ENCODE results near the gene LINGO3.

DNA sequence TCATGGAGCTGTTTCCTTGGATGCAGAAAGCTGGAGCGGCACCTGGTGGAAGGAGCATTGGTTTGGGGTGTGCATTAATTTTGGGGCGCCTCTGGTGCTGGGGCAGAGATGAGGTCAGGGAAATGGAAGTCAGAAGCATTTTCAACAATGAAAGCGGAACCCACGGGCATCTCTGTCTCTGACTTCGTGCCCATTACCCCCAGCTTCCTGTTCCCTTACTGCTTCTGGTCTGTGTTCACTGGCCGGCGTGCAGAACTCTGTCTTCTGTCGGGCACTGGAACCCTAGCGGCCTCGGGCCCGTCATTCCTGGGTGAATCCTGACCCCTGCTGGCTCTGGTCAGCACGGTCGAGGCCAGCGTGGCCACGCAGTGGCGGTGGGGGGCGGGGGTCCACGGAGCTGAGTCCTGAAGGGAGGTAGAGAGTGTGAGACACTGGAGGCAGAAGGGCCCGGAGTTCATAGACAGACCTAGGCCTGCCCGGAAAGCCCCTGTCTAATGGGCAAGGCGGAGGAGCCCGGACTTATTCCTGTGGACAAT lies 7.9 kb upstream of the LINGO3 start:
- TF ChIP-seq EZH2 (IDR thresholded peaks at IDR 0.05; ENCODE audit: low read depth, unreplicated experiment) (no peak), NANOG (IDR thresholded peaks at IDR 0.05; ENCODE audit: borderline replicate concordance) (no peak), POLR2AphosphoS5 (IDR thresholded peaks at IDR 0.05; ENCODE audit: low read depth) (no peak), EZH2phosphoT487 (IDR thresholded peaks at IDR 0.05; ENCODE audit: unreplicated experiment) (no peak), JUNB (IDR thresholded peaks at IDR 0.05; ENCODE audit: unreplicated experiment) (no peak), CREB1 (CRISPR knock-in tag; IDR thresholded peaks at IDR 0.05; ENCODE audit: low read depth) (no peak), ZNF114 (CRISPR knock-in tag; IDR thresholded peaks at IDR 0.05) (no peak)
- TF ChIP-seq, protein P1, sequence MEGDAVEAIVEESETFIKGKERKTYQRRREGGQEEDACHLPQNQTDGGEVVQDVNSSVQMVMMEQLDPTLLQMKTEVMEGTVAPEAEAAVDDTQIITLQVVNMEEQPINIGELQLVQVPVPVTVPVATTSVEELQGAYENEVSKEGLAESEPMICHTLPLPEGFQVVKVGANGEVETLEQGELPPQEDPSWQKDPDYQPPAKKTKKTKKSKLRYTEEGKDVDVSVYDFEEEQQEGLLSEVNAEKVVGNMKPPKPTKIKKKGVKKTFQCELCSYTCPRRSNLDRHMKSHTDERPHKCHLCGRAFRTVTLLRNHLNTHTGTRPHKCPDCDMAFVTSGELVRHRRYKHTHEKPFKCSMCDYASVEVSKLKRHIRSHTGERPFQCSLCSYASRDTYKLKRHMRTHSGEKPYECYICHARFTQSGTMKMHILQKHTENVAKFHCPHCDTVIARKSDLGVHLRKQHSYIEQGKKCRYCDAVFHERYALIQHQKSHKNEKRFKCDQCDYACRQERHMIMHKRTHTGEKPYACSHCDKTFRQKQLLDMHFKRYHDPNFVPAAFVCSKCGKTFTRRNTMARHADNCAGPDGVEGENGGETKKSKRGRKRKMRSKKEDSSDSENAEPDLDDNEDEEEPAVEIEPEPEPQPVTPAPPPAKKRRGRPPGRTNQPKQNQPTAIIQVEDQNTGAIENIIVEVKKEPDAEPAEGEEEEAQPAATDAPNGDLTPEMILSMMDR (conservative IDR thresholded peaks at IDR 0.05; ENCODE audit: low read depth in 2 of 2): peak; percentile 81 to 94
- TF ChIP-seq, protein P2, sequence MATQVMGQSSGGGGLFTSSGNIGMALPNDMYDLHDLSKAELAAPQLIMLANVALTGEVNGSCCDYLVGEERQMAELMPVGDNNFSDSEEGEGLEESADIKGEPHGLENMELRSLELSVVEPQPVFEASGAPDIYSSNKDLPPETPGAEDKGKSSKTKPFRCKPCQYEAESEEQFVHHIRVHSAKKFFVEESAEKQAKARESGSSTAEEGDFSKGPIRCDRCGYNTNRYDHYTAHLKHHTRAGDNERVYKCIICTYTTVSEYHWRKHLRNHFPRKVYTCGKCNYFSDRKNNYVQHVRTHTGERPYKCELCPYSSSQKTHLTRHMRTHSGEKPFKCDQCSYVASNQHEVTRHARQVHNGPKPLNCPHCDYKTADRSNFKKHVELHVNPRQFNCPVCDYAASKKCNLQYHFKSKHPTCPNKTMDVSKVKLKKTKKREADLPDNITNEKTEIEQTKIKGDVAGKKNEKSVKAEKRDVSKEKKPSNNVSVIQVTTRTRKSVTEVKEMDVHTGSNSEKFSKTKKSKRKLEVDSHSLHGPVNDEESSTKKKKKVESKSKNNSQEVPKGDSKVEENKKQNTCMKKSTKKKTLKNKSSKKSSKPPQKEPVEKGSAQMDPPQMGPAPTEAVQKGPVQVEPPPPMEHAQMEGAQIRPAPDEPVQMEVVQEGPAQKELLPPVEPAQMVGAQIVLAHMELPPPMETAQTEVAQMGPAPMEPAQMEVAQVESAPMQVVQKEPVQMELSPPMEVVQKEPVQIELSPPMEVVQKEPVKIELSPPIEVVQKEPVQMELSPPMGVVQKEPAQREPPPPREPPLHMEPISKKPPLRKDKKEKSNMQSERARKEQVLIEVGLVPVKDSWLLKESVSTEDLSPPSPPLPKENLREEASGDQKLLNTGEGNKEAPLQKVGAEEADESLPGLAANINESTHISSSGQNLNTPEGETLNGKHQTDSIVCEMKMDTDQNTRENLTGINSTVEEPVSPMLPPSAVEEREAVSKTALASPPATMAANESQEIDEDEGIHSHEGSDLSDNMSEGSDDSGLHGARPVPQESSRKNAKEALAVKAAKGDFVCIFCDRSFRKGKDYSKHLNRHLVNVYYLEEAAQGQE (IDR thresholded peaks at IDR 0.05; ENCODE audit: unreplicated experiment): no peak
- TF ChIP-seq, protein P3, sequence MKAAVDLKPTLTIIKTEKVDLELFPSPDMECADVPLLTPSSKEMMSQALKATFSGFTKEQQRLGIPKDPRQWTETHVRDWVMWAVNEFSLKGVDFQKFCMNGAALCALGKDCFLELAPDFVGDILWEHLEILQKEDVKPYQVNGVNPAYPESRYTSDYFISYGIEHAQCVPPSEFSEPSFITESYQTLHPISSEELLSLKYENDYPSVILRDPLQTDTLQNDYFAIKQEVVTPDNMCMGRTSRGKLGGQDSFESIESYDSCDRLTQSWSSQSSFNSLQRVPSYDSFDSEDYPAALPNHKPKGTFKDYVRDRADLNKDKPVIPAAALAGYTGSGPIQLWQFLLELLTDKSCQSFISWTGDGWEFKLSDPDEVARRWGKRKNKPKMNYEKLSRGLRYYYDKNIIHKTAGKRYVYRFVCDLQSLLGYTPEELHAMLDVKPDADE (IDR thresholded peaks at IDR 0.05): no peak

All from GM23338 (cell line).